Suprapubic skin (tissue), 4 donors: Measurements from ENCODE around the gene MTIF2. TPM values are rescaled to one million over a fixed set of nuclear protein-coding genes. Genes with fewer than 3 reads are reported as not detected.

Source experiments
- DNase-seq, 2 donors: peaks; one replicate each; pipeline ENCODE4 v3.0.0-alpha.2; 2019; ENCODE audit warnings: low spot score in 2 of 2
- H3K27ac ChIP-seq: fragments of 200-600 bp; sonication (generic); one replicate; pipeline ENCODE4 v1.5.1; 2019
- H3K27me3 ChIP-seq: fragments of 200-600 bp; sonication (generic); one replicate; pipeline ENCODE4 v1.5.1; 2019
- H3K36me3 ChIP-seq: fragments of 200-600 bp; sonication (generic); one replicate; pipeline ENCODE4 v1.5.1; 2019
- H3K4me1 ChIP-seq: fragments of 200-600 bp; sonication (generic); one replicate; pipeline ENCODE4 v1.5.1; 2019
- H3K4me3 ChIP-seq: fragments of 200-600 bp; sonication (generic); one replicate; pipeline ENCODE4 v1.5.1; 2019; ENCODE audit warnings: mild to moderate bottlenecking
- H3K9me3 ChIP-seq: fragments of 200-600 bp; sonication (generic); one replicate; pipeline ENCODE4 v1.5.1; 2019
- EP300 ChIP-seq: sonication (generic); formaldehyde crosslinking; IDR thresholded peaks from one replicate; pipeline ENCODE4 v1.6.1; 2017; ENCODE audit warnings: antibody characterized with exemption
- POLR2A ChIP-seq, 2 donors: fragments of 450-650 bp; IDR thresholded peaks; one replicate each; pipeline ENCODE4 v1.6.1; 2017; ENCODE audit warnings: antibody characterized with exemption in 2 of 2, mild to moderate bottlenecking in 2 of 2, moderate library complexity in 2 of 2
- POLR2AphosphoS5 ChIP-seq, 3 donors: sonication (generic); formaldehyde crosslinking; IDR thresholded peaks; one replicate each; pipeline ENCODE4 v1.6.1; 2017; ENCODE audit warnings: antibody characterized with exemption in 3 of 3
- WGBS: methylation state at CpG from one replicate; pipeline ENCODE4 v1.1.5; 2018; 5-methylcytosine and 5-hydroxymethylcytosine counted together
- total RNA-seq, 4 donors: library from RNA; depleted of rRNA; stranded (reverse); fragments of >200 nt; gene quantifications; one replicate each; pipeline ENCODE4 v1.1.0, GENCODE V29; 2016
- TF ChIP-seq, protein P1 (sequence below), 2 donors: fragments of 200-600 bp in 1 of 2; fragments of 450-650 bp in 1 of 2; sonication (generic) in 1 of 2; IDR thresholded peaks; one replicate each; pipeline ENCODE4 v1.5.1; 2016 to 2019; ENCODE audit warnings: antibody characterized with exemption in 2 of 2, mild to moderate bottlenecking in 1 of 2, moderate library complexity in 1 of 2

Gene MTIF2
- total RNA-seq, 4 donors from 2014 or later = 12.1 to 25.6 (median 17.6) TPM

DNA sequence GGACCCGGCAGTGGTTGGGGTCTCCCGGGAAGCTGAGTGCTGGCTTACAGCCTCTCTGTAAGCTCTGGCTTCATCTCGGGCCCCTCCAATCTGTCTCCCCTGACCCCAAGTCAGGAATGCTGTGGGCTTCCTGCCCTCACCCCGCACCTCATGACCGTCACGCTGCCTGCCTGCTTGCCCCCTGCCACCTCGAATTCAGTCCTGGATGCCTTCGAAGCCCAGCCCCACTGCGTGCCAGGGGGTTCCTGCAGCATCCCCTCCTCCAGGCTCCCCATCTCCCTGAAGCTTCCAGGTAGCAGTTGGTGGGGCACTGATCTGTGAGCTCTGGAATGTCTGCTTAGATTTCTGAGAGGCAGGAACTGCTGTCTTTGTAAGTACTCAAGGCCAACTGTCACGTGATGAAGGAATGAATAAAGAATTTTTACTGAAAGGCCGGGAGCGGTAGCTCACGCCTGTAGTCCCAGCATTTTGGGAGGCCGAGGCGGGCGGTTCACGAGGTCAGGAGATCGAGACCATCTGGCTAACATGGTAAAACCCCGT is 43.5 kb downstream of the MTIF2 start:
- Histone ChIP-seq H3K9me3 (no peaks in the 10 kb centered on the region), H3K27me3 (no peaks in the 10 kb centered on the region), H3K36me3 (no peaks in the 10 kb centered on the region), H3K4me1 (peaks cover 7% of the 10 kb centered on the region), H3K27ac (no peak overlapping the region), H3K4me3 (no peak overlapping the region)
- 89% methylated on average over 18 of the region's 19 CpGs for WGBS
- no peak for DNase-seq
- TF ChIP-seq POLR2AphosphoS5 (IDR thresholded peaks at IDR 0.05) = no peak
- no peak for TF ChIP-seq EP300
- no peak for TF ChIP-seq POLR2A (IDR thresholded peaks at IDR 0.05)

DNA sequence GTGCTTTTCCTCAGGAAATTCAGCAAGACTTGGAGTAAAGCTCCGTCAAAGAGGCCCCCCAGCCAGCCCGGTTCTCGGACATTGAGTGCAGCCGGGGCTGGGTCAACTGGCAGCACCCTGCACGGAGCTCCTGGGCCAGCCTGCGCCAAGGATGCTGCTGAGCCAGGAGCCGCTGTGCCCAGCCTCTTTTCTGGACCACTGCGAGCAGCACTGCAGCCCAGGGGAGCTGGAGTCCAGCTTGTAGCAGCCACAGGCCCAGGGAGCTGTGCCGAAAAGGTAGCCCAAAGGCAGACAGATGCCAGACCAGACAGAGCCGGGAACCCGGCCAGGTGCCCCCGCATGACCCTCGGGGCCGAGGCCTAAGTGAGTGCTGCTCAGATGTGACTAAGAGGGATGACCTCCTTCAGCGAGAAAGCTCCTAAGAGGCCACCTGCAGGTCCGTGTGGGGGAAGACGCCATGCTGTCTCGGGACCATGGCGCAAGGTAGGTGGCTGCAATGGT is 44.2 kb downstream of the MTIF2 start:
- Histone ChIP-seq H3K27ac (no peak overlapping the region), H3K36me3 (no peaks in the 10 kb centered on the region), H3K4me3 (no peak overlapping the region), H3K27me3 (no peaks in the 10 kb centered on the region), H3K4me1 (peaks cover 7% of the 10 kb centered on the region), H3K9me3 (no peaks in the 10 kb centered on the region)
- no peak for DNase-seq
- TF ChIP-seq EP300 = no peak
- TF ChIP-seq POLR2A (IDR thresholded peaks at IDR 0.05) = no peak
- TF ChIP-seq, protein P1, sequence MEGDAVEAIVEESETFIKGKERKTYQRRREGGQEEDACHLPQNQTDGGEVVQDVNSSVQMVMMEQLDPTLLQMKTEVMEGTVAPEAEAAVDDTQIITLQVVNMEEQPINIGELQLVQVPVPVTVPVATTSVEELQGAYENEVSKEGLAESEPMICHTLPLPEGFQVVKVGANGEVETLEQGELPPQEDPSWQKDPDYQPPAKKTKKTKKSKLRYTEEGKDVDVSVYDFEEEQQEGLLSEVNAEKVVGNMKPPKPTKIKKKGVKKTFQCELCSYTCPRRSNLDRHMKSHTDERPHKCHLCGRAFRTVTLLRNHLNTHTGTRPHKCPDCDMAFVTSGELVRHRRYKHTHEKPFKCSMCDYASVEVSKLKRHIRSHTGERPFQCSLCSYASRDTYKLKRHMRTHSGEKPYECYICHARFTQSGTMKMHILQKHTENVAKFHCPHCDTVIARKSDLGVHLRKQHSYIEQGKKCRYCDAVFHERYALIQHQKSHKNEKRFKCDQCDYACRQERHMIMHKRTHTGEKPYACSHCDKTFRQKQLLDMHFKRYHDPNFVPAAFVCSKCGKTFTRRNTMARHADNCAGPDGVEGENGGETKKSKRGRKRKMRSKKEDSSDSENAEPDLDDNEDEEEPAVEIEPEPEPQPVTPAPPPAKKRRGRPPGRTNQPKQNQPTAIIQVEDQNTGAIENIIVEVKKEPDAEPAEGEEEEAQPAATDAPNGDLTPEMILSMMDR (IDR thresholded peaks at IDR 0.05) = no peak
- WGBS = 88% methylated on average over 6 of the region's 19 CpGs

DNA sequence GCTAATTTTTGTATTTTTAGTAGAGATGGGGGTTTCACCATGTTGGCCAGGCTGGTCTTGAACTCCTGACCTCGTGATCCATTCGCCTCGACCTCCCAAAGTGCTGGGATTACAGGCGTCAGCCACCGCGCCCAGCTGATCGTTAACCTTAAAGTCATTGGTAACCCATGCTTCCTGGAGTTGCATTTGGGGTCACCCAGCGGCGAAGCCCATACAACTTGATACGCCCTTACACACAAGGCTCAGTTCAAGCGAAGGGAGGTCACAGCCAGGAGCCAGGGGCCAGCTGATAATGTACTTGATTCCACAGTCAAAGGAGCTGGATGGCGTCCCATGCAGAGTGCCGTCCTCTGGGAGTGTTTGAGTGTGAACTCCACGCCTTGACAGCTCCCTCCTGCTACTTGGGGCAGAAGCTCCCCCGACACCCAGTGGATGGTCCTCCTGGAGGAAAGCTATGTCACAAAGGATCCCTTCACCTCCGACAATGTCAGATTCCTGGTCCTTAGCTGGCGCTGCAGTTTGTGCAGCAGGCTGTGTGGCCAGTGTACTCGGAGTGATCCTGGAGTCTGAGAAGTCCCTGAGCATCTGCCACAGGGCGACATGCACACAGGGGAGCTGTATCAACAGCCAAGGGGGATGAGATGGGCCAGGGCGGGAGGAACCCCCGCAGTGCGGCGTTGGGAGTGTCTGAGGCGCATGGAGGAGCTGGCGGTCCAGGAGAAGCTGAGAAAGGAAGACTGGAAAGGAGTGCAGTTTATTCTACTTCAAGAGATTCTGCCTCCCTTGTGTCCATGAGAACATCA is 44.9 kb downstream of the MTIF2 start:
- no peak for DNase-seq
- 89% methylated on average over 23 of the region's 25 CpGs for WGBS
- Histone ChIP-seq H3K27me3 (no peaks in the 10 kb centered on the region), H3K36me3 (no peaks in the 10 kb centered on the region), H3K4me1 (peaks cover 7% of the 10 kb centered on the region), H3K4me3 (peak overlapping the region; percentile 83), H3K9me3 (no peaks in the 10 kb centered on the region), H3K27ac (peak overlapping the region; percentile 93)
- no peak for TF ChIP-seq EP300
- TF ChIP-seq, protein P1 (IDR thresholded peaks at IDR 0.05) = no peak
- TF ChIP-seq POLR2A (IDR thresholded peaks at IDR 0.05) = no peak
- no peak for TF ChIP-seq POLR2AphosphoS5 (IDR thresholded peaks at IDR 0.05)

DNA sequence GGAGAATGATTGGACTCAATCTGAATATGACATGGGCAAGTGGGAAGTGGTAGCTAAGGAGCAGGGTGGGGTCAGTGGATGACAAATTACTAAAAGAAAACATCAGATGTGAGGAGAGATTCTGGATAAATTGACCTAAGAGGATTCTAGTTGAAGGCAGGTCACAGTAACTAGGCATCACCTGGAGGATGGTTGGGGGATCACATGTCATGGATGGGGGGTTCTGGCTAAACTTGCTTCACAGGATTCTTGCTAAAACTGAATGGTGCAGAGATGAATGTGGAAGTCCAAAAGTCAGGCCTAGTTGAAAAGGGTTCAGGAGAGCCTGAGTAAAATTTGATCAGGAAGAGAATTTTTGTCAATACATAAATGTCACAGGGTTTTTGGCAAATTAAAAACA is 55.2 kb downstream of the MTIF2 start:
- H3K27me3 ChIP-seq = no peaks in the 10 kb centered on the region

DNA sequence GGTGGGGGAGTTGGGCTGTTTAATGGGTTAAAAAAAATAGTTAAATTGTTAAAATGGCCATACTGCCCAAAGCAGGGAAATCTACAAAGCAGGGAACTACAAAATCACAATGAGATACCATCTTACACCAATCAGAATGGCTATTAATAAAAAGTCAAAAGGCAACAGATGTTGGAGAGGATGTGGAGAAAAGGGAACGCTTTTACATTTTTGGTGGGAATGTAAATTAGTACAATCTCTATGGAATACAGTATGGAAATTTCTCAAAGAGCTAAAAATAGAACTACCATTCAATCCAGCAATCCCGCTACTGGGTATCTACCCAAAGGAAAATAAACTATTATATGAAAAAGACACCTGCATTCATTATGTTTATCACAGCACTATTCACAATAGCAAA is 64.1 kb downstream of the MTIF2 start:
- Histone ChIP-seq H3K4me3 (no peak overlapping the region), H3K27me3 (no peaks in the 10 kb centered on the region), H3K27ac (no peak overlapping the region), H3K9me3 (no peaks in the 10 kb centered on the region), H3K36me3 (no peaks in the 10 kb centered on the region), H3K4me1 (no peaks in the 10 kb centered on the region)
- WGBS = 93% methylated on average over 2 of the region's 2 CpGs
- no peak for DNase-seq
- no peak for TF ChIP-seq EP300
- TF ChIP-seq POLR2AphosphoS5 (IDR thresholded peaks at IDR 0.05) = no peak
- TF ChIP-seq, protein P1 (IDR thresholded peaks at IDR 0.05) = no peak
- no peak for TF ChIP-seq POLR2A (IDR thresholded peaks at IDR 0.05)

More for the DNA sequence above, 55.2 kb downstream of the MTIF2 start:
- H3K36me3 ChIP-seq = no peaks in the 10 kb centered on the region
- H3K9me3 ChIP-seq = no peaks in the 10 kb centered on the region
- no peak overlapping the region for H3K27ac ChIP-seq
- no peak overlapping the region for H3K4me3 ChIP-seq
- TF ChIP-seq, protein P1 (IDR thresholded peaks at IDR 0.05) = no peak
- no peak for TF ChIP-seq POLR2AphosphoS5 (IDR thresholded peaks at IDR 0.05)
- no peak for TF ChIP-seq EP300
- TF ChIP-seq POLR2A (IDR thresholded peaks at IDR 0.05) = no peak
- no peak for DNase-seq
- no peaks in the 10 kb centered on the region for H3K4me1 ChIP-seq
